Adrenal gland (tissue), 5 donors: ENCODE measurements around the gene ZNF394.
A peak's percentile ranks its signal among the peaks of the same experiment; 100 is the strongest.

Experiments used
- POLR2A ChIP-seq, 2 donors: fragments of 450-650 bp; IDR thresholded peaks; one replicate each; pipeline ENCODE4 v1.6.1; 2017; ENCODE audit warnings: antibody characterized with exemption in 2 of 2, mild to moderate bottlenecking in 2 of 2, moderate library complexity in 1 of 2
- TF ChIP-seq, protein P1 (sequence below), 6 experiments: fragments of 450-650 bp in 4 of 6; fragments of 200-600 bp in 2 of 6; sonication (generic) in 1 of 6; IDR thresholded peaks; 1 replicate in 5 of 6; 2 replicates in 1 of 6; pipeline versions ENCODE4 v1.5.1 to v1.8.0; 2016 to 2021; ENCODE audit warnings: antibody characterized with exemption in 6 of 6, mild to moderate bottlenecking in 2 of 6, moderate library complexity in 1 of 6
- donor health status: DM: no; HTN: no; CAD: no.

DNA sequence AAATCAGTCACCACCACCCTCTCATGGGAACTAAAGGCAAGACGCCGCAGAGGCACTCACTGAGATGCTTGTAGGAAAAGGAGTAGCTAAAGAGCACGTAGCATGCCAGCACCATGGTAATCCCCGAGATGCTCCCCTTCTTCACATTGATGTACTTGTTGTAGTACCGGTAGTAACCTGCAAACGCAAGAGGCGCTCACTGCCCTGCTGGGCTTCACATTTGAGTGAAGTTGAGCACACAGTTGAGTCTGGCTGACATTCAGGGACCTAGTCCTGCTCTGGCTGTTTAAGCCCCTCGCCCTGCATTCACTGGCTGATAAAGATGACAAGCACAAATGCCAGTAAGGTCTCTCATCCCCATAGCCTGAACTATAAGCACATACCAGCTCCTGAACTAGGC lies 41.0 kb downstream of the ZNF394 start:
- TF ChIP-seq, protein P1, sequence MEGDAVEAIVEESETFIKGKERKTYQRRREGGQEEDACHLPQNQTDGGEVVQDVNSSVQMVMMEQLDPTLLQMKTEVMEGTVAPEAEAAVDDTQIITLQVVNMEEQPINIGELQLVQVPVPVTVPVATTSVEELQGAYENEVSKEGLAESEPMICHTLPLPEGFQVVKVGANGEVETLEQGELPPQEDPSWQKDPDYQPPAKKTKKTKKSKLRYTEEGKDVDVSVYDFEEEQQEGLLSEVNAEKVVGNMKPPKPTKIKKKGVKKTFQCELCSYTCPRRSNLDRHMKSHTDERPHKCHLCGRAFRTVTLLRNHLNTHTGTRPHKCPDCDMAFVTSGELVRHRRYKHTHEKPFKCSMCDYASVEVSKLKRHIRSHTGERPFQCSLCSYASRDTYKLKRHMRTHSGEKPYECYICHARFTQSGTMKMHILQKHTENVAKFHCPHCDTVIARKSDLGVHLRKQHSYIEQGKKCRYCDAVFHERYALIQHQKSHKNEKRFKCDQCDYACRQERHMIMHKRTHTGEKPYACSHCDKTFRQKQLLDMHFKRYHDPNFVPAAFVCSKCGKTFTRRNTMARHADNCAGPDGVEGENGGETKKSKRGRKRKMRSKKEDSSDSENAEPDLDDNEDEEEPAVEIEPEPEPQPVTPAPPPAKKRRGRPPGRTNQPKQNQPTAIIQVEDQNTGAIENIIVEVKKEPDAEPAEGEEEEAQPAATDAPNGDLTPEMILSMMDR (IDR thresholded peaks at IDR 0.05) = peak in 3 of 6 experiments; percentile 12 to 22 (median 14)
- TF ChIP-seq POLR2A (IDR thresholded peaks at IDR 0.05) = no peak
